ENCODE measurements around the gene ZNF593OS. TPM values are rescaled to one million over a fixed set of nuclear protein-coding genes. Genes with fewer than 3 reads are reported as not detected.

The ZNF593OS gene
- polyA plus RNA-seq, 1 donor from 2014 or later = not detected

- no peak overlapping the region for H2AFZ ChIP-seq (ENCODE audit: low read depth, low read length)
- H3K9ac ChIP-seq (ENCODE audit: low read length) = no peak overlapping the region
- peaks cover 12% of the 10 kb centered on the region for H3K27me3 ChIP-seq (ENCODE audit: insufficient read depth, low read depth, low read length)
- no peaks in the 10 kb centered on the region for H3K9me3 ChIP-seq (ENCODE audit: low read length)
- H3F3A ChIP-seq (ENCODE audit: insufficient read depth, low read length, poor library complexity, severe bottlenecking) = no peaks in the 10 kb centered on the region
- no peak overlapping the region for H3K27ac ChIP-seq (ENCODE audit: low read length)
- no peak overlapping the region for H3K4me3 ChIP-seq (ENCODE audit: low read length)
- H3K36me3 ChIP-seq (ENCODE audit: insufficient read depth, low read length) = no peaks in the 10 kb centered on the region
- H4K20me1 ChIP-seq (ENCODE audit: insufficient read depth) = no peaks in the 10 kb centered on the region
- no peaks in the 10 kb centered on the region for H3K79me2 ChIP-seq (replicated peaks; ENCODE audit: insufficient read depth, low read length)
- no peaks in the 10 kb centered on the region for H3K9me2 ChIP-seq (ENCODE audit: insufficient read depth, low read length)
- TF ChIP-seq CTCF (IDR thresholded peaks at IDR 0.05; ENCODE audit: poor library complexity, severe bottlenecking) = no peak
- no peak overlapping the region for H3K4me2 ChIP-seq (ENCODE audit: low read length)
Measured at GRCh38 chr1:26220199-26220912, 48.7 kb upstream of the ZNF593OS start.

- TF ChIP-seq REST (IDR thresholded peaks at IDR 0.05; ENCODE audit: borderline replicate concordance) (no peak), CTCF (IDR thresholded peaks at IDR 0.05; ENCODE audit: poor library complexity, severe bottlenecking) (no peak), EZH2 (IDR thresholded peaks at IDR 0.05; ENCODE audit: borderline replicate concordance, insufficient read depth, low read length, poor library complexity, severe bottlenecking) (no peak), MXI1 (conservative IDR thresholded peaks at IDR 0.05; ENCODE audit: poor library complexity, severe bottlenecking) (no peak), SMC3 (conservative IDR thresholded peaks at IDR 0.05; ENCODE audit: poor library complexity) (no peak), RAD21 (conservative IDR thresholded peaks at IDR 0.05) (no peak), TAF1 (IDR thresholded peaks at IDR 0.05; ENCODE audit: low read depth) (no peak), POLR2AphosphoS5 (IDR thresholded peaks at IDR 0.05) (no peak), EP300 (conservative IDR thresholded peaks at IDR 0.05; ENCODE audit: poor library complexity, severe bottlenecking) (no peak)
- no peak overlapping the region for H2AFZ ChIP-seq (ENCODE audit: low read depth, low read length)
- H3K27ac ChIP-seq (ENCODE audit: low read length) = no peak overlapping the region
- no peak overlapping the region for H3K4me3 ChIP-seq (ENCODE audit: low read length)
- H3K27me3 ChIP-seq (ENCODE audit: insufficient read depth, low read depth, low read length) = no peaks in the 10 kb centered on the region
- no peak overlapping the region for H3K9ac ChIP-seq (ENCODE audit: low read length)
- no peak overlapping the region for H3K4me2 ChIP-seq (ENCODE audit: low read length)
- H3K79me2 ChIP-seq (replicated peaks; ENCODE audit: insufficient read depth, low read length) = no peaks in the 10 kb centered on the region
- no peaks in the 10 kb centered on the region for H4K20me1 ChIP-seq (ENCODE audit: insufficient read depth)
- no peaks in the 10 kb centered on the region for H3F3A ChIP-seq (ENCODE audit: insufficient read depth, low read length, poor library complexity, severe bottlenecking)
- H3K9me2 ChIP-seq (ENCODE audit: insufficient read depth, low read length) = no peaks in the 10 kb centered on the region
- H3K9me3 ChIP-seq (ENCODE audit: low read length) = no peaks in the 10 kb centered on the region
- H3K36me3 ChIP-seq (ENCODE audit: insufficient read depth, low read length) = no peaks in the 10 kb centered on the region
Measured at GRCh38 chr1:26218906-26219494, 47.4 kb upstream of the ZNF593OS start.

Data from neural cell (in vitro differentiated cells).